H9 (cell line): ENCODE results near the gene DNAJC22. TPM values are rescaled to one million over a fixed set of nuclear protein-coding genes. Genes with fewer than 3 reads are reported as not detected.

Source experiments
- DNase-seq: peaks from one replicate; pipeline ENCODE4 v3.0.0-alpha.2; 2017
- H2AFZ ChIP-seq: one replicate; pipeline ENCODE4 v1.6.1; 2013; ENCODE audit warnings: mild to moderate bottlenecking, low read length, control low read depth, moderate library complexity
- H2AK5ac ChIP-seq: 2 replicates; pipeline ENCODE4 v1.6.1; 2013; ENCODE audit warnings: low read length, control low read depth, mixed read lengths; ENCODE audit not compliant: insufficient read length
- H2BK120ac ChIP-seq: one replicate; pipeline ENCODE4 v1.6.1; 2013; ENCODE audit warnings: low read depth, mild to moderate bottlenecking, low read length, control low read depth, inconsistent platforms; ENCODE audit not compliant: poor library complexity, severe bottlenecking
- H2BK12ac ChIP-seq: 2 replicates; pipeline ENCODE4 v1.6.1; 2013; ENCODE audit warnings: low read length, control low read depth, mixed read lengths, low read depth; ENCODE audit not compliant: insufficient read length
- H2BK15ac ChIP-seq: 2 replicates; pipeline ENCODE4 v1.6.1; 2013; ENCODE audit warnings: low read depth, low read length, control low read depth
- H2BK20ac ChIP-seq: one replicate; pipeline ENCODE4 v1.6.1; 2013; ENCODE audit warnings: low read depth, mild to moderate bottlenecking, low read length, control low read depth, inconsistent platforms; ENCODE audit not compliant: poor library complexity, severe bottlenecking
- H2BK5ac ChIP-seq: 2 replicates; pipeline ENCODE4 v1.6.1; 2013; ENCODE audit warnings: low read length, control low read depth, mixed read lengths; ENCODE audit not compliant: insufficient read length
- H3K14ac ChIP-seq: 2 replicates; pipeline ENCODE4 v1.6.1; 2013; ENCODE audit warnings: low read length, control low read depth; ENCODE audit not compliant: insufficient read depth
- H3K18ac ChIP-seq: 2 replicates; pipeline ENCODE4 v1.6.1; 2013; ENCODE audit warnings: low read depth, mild to moderate bottlenecking, mixed read lengths, low read length, control low read depth; ENCODE audit not compliant: insufficient read length
- H3K23ac ChIP-seq: 2 replicates; pipeline ENCODE4 v1.6.1; 2013; ENCODE audit warnings: low read length, control low read depth, mixed read lengths, low read depth; ENCODE audit not compliant: insufficient read length
- H3K23me2 ChIP-seq: 2 replicates; pipeline ENCODE4 v1.6.1; 2013; ENCODE audit warnings: low read depth, mild to moderate bottlenecking, mixed read lengths, low read length, control low read depth; ENCODE audit not compliant: insufficient read length, poor library complexity, severe bottlenecking
- H3K27ac ChIP-seq: 2 replicates; pipeline ENCODE4 v1.5.1; 2013; ENCODE audit warnings: low read length, control low read depth, mixed read lengths, low read depth; ENCODE audit not compliant: insufficient read length
- H3K27me3 ChIP-seq: 2 replicates; pipeline ENCODE4 v1.6.1; 2013; ENCODE audit warnings: low read length, control low read depth, inconsistent platforms; ENCODE audit not compliant: insufficient read depth
- H3K4ac ChIP-seq: 2 replicates; pipeline ENCODE4 v1.6.1; 2013; ENCODE audit warnings: low read depth, mild to moderate bottlenecking, control low read depth, inconsistent platforms, low read length, moderate library complexity
- H3K4me1 ChIP-seq: 2 replicates; pipeline ENCODE4 v1.6.1; 2013; ENCODE audit warnings: low read length, control low read depth, inconsistent platforms; ENCODE audit not compliant: insufficient read depth
- H3K4me2 ChIP-seq: 2 replicates; pipeline ENCODE4 v1.6.1; 2013; ENCODE audit warnings: low read length, control low read depth, mixed read lengths; ENCODE audit not compliant: insufficient read length, insufficient read depth
- H3K56ac ChIP-seq: 2 replicates; pipeline ENCODE4 v1.6.1; 2013; ENCODE audit warnings: low read depth, mild to moderate bottlenecking, mixed read lengths, low read length, control low read depth; ENCODE audit not compliant: insufficient read length
- H3K79me1 ChIP-seq: 2 replicates; pipeline ENCODE4 v1.6.1; 2013; ENCODE audit warnings: low read depth, mild to moderate bottlenecking, moderate library complexity, low read length, control low read depth, inconsistent platforms; ENCODE audit not compliant: insufficient read depth, poor library complexity, severe bottlenecking
- H3K79me2 ChIP-seq: 2 replicates; pipeline ENCODE4 v1.6.1; 2013; ENCODE audit warnings: low read length, control low read depth, inconsistent platforms; ENCODE audit not compliant: insufficient read depth
- H3K9ac ChIP-seq: 2 replicates; pipeline ENCODE4 v1.6.1; 2013; ENCODE audit warnings: low read length, control low read depth, mixed read lengths; ENCODE audit not compliant: insufficient read length; ENCODE audit errors: extremely low read depth
- H3K9me3 ChIP-seq: one replicate; pipeline ENCODE4 v1.6.1; 2013; ENCODE audit warnings: low read depth, low read length, inconsistent platforms; ENCODE audit not compliant: control insufficient read depth
- H3T11ph ChIP-seq: one replicate; pipeline ENCODE4 v1.6.1; 2013; ENCODE audit warnings: mild to moderate bottlenecking, low read length, control low read depth, inconsistent platforms
- H4K20me1 ChIP-seq: one replicate; pipeline ENCODE4 v1.6.1; 2013; ENCODE audit not compliant: control insufficient read depth, insufficient read length, insufficient read depth
- H4K5ac ChIP-seq: 2 replicates; pipeline ENCODE4 v1.6.1; 2013; ENCODE audit warnings: low read depth, mild to moderate bottlenecking, mixed read lengths, low read length, control low read depth; ENCODE audit not compliant: insufficient read length
- H4K8ac ChIP-seq: replicated peaks from 2 replicates; pipeline ENCODE4 v1.6.1; 2013; ENCODE audit warnings: low read length, control low read depth, mixed read lengths, low read depth; ENCODE audit not compliant: insufficient read length
- H4K91ac ChIP-seq: 2 replicates; pipeline ENCODE4 v1.6.1; 2013; ENCODE audit warnings: low read depth, mild to moderate bottlenecking, moderate library complexity, mixed read lengths, low read length, control low read depth; ENCODE audit not compliant: insufficient read length
- H3K27ac Mint-ChIP-seq, 3 experiments: 2 replicates in 2 of 3; 3 replicates in 1 of 3; pipeline ENCODE4 v1.8.0; 2020 to 2021; ENCODE audit warnings: mixed read lengths in 3 of 3, mild to moderate bottlenecking in 1 of 3, moderate library complexity in 1 of 3
- H3K27me3 Mint-ChIP-seq: 2 replicates; pipeline ENCODE4 v1.8.0; 2021; ENCODE audit warnings: low read depth, mild to moderate bottlenecking, moderate library complexity, mixed read lengths
- H3K36me3 Mint-ChIP-seq, 3 experiments: 2 replicates in 2 of 3; 3 replicates in 1 of 3; pipeline ENCODE4 v1.8.0; 2020 to 2021; ENCODE audit warnings: low read depth in 3 of 3, mixed read lengths in 3 of 3; ENCODE audit not compliant: insufficient read depth in 1 of 3
- H3K4me1 Mint-ChIP-seq, 2 experiments: 2 replicates each; pipeline ENCODE4 v1.8.0; 2020; ENCODE audit warnings: mixed read lengths in 2 of 2
- H3K4me3 Mint-ChIP-seq, 2 experiments: 2 replicates in 1 of 2; 3 replicates in 1 of 2; pipeline ENCODE4 v1.8.0; 2020 to 2021; ENCODE audit warnings: mild to moderate bottlenecking in 2 of 2, mixed read lengths in 2 of 2, moderate library complexity in 1 of 2
- H3K9me3 Mint-ChIP-seq, 2 experiments: 2 replicates in 1 of 2; 3 replicates in 1 of 2; pipeline ENCODE4 v1.8.0; 2020; ENCODE audit warnings: mild to moderate bottlenecking in 2 of 2, mixed read lengths in 2 of 2, moderate library complexity in 1 of 2
- WGBS: extraction: QIAGEN DNeasy Blood & Tissue Kit; methylation state at CpG from one replicate; pipeline ENCODE4 v1.1.7; 2013; ENCODE audit warnings: missing lambda C conversion rate, low lambda C conversion rate, mixed read lengths; ENCODE audit not compliant: insufficient read length; ENCODE audit errors: extremely low coverage; 5-methylcytosine and 5-hydroxymethylcytosine counted together
- total RNA-seq: library from RNA; stranded (reverse); gene quantifications from 2 replicates; pipeline ENCODE4 v1.2.1, GENCODE V29; 2021
- TF ChIP-seq, protein P1 (sequence below): fragments of 200-600 bp; sonication (generic); conservative IDR thresholded peaks from 3 replicates; pipeline ENCODE4 v1.8.0; 2021; ENCODE audit warnings: antibody characterized with exemption, mild to moderate bottlenecking

DNAJC22 gene
- total RNA-seq, 1 experiment from 2014 or later = 3.2 TPM

DNA sequence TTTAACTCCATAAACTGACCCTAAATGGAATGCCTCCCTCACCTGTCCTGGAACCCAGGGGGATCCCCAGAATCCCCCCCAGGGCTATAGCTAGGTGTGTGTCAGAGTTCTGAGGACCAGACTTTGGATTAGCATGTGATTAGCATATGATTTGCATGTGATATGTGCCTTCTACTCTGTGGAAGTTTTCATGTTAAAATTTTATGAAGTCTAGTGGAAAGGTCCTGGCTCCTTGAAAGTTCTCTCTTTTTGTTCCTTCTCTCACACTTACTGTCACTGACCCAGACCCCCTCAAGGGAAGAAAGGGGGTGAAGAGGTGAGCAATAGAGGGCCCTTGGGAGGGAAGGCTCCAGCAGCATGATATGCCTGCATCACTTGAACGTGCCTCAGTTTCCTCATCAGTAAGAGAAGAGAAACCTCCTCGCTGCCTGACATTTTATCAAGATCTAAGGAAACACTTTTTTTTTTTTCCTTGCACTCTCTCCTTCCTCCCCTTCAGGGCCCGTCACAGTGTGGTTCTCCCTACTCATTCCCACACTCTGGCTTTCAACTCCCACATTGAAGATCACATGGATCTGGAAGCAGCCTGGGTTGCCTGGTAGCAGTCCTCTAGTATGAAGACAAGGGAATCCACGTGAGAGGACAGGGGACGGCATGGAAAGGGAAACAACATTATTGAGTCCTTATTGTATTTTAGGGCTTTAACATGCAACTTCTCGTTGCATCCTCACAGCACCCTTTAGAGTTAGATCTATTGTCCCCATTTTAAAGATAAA, 6.4 kb upstream of the DNAJC22 start:
- no peak overlapping the region for H3K18ac ChIP-seq
- H2BK20ac ChIP-seq = no peak overlapping the region
- no peak overlapping the region for H3K4me2 ChIP-seq
- peaks cover 0 to 1% (median 0%) of the 10 kb centered on the region in 3 experiments; a peak in 2 of 7 replicates for H3K36me3 Mint-ChIP-seq
- no peak overlapping the region for H2BK15ac ChIP-seq
- no peak overlapping the region for H3K27ac ChIP-seq
- H3K79me2 ChIP-seq = no peaks in the 10 kb centered on the region
- H3K14ac ChIP-seq = no peak overlapping the region
- peak overlapping the region in 1 of 2 experiments; percentile 47; a peak in 1 of 5 replicates for H3K4me3 Mint-ChIP-seq
- peaks cover 46 to 55% of the 10 kb centered on the region in 2 experiments for H3K4me1 Mint-ChIP-seq
- H3K4ac ChIP-seq = no peak overlapping the region
- TF ChIP-seq, protein P1, sequence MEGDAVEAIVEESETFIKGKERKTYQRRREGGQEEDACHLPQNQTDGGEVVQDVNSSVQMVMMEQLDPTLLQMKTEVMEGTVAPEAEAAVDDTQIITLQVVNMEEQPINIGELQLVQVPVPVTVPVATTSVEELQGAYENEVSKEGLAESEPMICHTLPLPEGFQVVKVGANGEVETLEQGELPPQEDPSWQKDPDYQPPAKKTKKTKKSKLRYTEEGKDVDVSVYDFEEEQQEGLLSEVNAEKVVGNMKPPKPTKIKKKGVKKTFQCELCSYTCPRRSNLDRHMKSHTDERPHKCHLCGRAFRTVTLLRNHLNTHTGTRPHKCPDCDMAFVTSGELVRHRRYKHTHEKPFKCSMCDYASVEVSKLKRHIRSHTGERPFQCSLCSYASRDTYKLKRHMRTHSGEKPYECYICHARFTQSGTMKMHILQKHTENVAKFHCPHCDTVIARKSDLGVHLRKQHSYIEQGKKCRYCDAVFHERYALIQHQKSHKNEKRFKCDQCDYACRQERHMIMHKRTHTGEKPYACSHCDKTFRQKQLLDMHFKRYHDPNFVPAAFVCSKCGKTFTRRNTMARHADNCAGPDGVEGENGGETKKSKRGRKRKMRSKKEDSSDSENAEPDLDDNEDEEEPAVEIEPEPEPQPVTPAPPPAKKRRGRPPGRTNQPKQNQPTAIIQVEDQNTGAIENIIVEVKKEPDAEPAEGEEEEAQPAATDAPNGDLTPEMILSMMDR = no peak
- no peak for DNase-seq
- H2AFZ ChIP-seq = no peak overlapping the region
- H4K20me1 ChIP-seq = peaks cover 3% of the 10 kb centered on the region
- no peak overlapping the region for H2AK5ac ChIP-seq
- no peak overlapping the region for H2BK5ac ChIP-seq
- H3K4me1 ChIP-seq = peaks cover 7% of the 10 kb centered on the region; the same call in 1 of the 2 replicates
- H3K27ac Mint-ChIP-seq = no peak overlapping the region
- H3K9me3 Mint-ChIP-seq = peaks cover 1 to 6% of the 10 kb centered on the region in 2 experiments; a peak in 3 of 5 replicates
- no peaks in the 10 kb centered on the region for H3K79me1 ChIP-seq
- no peak overlapping the region for H3T11ph ChIP-seq
- peaks cover 98% of the 10 kb centered on the region for H3K27me3 Mint-ChIP-seq
- H2BK12ac ChIP-seq = no peak overlapping the region
- H4K91ac ChIP-seq = no peak overlapping the region
- no peak overlapping the region for H2BK120ac ChIP-seq
- no peak overlapping the region for H4K8ac ChIP-seq
- H3K56ac ChIP-seq = no peak overlapping the region
- no peak overlapping the region for H3K23ac ChIP-seq
- no peak overlapping the region for H4K5ac ChIP-seq
- peaks cover 24% of the 10 kb centered on the region for H3K23me2 ChIP-seq
- H3K9me3 ChIP-seq = no peaks in the 10 kb centered on the region
- no peak overlapping the region for H3K9ac ChIP-seq
- H3K27me3 ChIP-seq = peaks cover 84% of the 10 kb centered on the region
- no CpG with 5 or more reads among the region's 6 CpGs for WGBS
